Measurements from ENCODE around the gene GADL1. TPM values are rescaled to one million over a fixed set of nuclear protein-coding genes. Genes with fewer than 3 reads are reported as not detected.

The GADL1 gene
- total RNA-seq, 1 experiment from 2014 or later, result not detected

GRCh38 chr3:30918761-30919160 is 24.3 kb upstream of the GADL1 start:
- ATAC-seq (no peak), DNase-seq (ENCODE audit: low read depth, low spot score) (no peak)
- no peaks in the 10 kb centered on the region for H3K9me3 ChIP-seq (ENCODE audit: control insufficient read depth in 1 of 2, insufficient read depth in 1 of 2, low read depth in 1 of 2, low read length in 2 of 2)
- H3K4me2 ChIP-seq (ENCODE audit: low read length), result no peak overlapping the region
- no peaks in the 10 kb centered on the region for H3K4me1 ChIP-seq (ENCODE audit: control insufficient read depth in 1 of 2, insufficient read depth in 2 of 2, low read length in 2 of 2)
- ChIA-PET RAD21 (ENCODE audit: low non-redundant PET in 1 of 2, low total read pairs in 2 of 2, uncharacterized antibody in 2 of 2, unreplicated experiment in 2 of 2) (no interaction called here), CTCF (no interaction called here), POLR2A (no interaction called here)
- no peaks in the 10 kb centered on the region for H3K27me3 ChIP-seq (ENCODE audit: insufficient read depth, low read length)
- TF ChIP-seq ZBTB33 (IDR thresholded peaks at IDR 0.05; ENCODE audit: extremely low read depth, insufficient replicate concordance, low read length) (no peak), ZNF274 (IDR thresholded peaks at IDR 0.05; ENCODE audit: low read depth, low read length) (no peak), EZH2 (IDR thresholded peaks at IDR 0.05) (no peak), ELF1 (IDR thresholded peaks at IDR 0.05; ENCODE audit: borderline replicate concordance, low read depth) (no peak), SRF (IDR thresholded peaks at IDR 0.05; ENCODE audit: low read depth) (no peak), EGR1 (IDR thresholded peaks at IDR 0.05; ENCODE audit: low read depth) (no peak), ZFX (IDR thresholded peaks at IDR 0.05) (no peak), TCF7L2 (IDR thresholded peaks at IDR 0.05; ENCODE audit: borderline replicate concordance, extremely low read depth, insufficient read depth, insufficient read length) (no peak), SP1 (IDR thresholded peaks at IDR 0.05; ENCODE audit: low read depth) (no peak), RAD21 (IDR thresholded peaks at IDR 0.05; ENCODE audit: low read depth) (no peak)
- TF ChIP-seq, protein P1, sequence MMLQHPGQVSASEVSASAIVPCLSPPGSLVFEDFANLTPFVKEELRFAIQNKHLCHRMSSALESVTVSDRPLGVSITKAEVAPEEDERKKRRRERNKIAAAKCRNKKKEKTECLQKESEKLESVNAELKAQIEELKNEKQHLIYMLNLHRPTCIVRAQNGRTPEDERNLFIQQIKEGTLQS (IDR thresholded peaks at IDR 0.05), result no peak
- H3K4me3 ChIP-seq (replicated peaks in 1 of 2; ENCODE audit: low read depth in 1 of 2, low read length in 2 of 2), result no peak overlapping the region
- BruUV-seq (replicated peaks), result no TSS peak
- no peak overlapping the region for H3K9ac ChIP-seq (ENCODE audit: low read length)
- no peak overlapping the region for H2AFZ ChIP-seq (ENCODE audit: low read depth, low read length, poor library complexity, severe bottlenecking)
- H4K20me1 ChIP-seq (ENCODE audit: insufficient read depth), result no peaks in the 10 kb centered on the region
- no peaks in the 10 kb centered on the region for H3K79me2 ChIP-seq (ENCODE audit: insufficient read depth, low read length)
- H3K9me2 ChIP-seq (ENCODE audit: insufficient read depth), result no peaks in the 10 kb centered on the region
- no peak overlapping the region for H3K27ac ChIP-seq (ENCODE audit: low read depth, low read length)
- intact Hi-C loops (cut with micrococcal nuclease), result no loop called here
- no peaks in the 10 kb centered on the region for H3K36me3 ChIP-seq (ENCODE audit: control insufficient read depth in 1 of 2, insufficient read depth in 2 of 2, low read length in 2 of 2)
